ENCODE results near the gene ZBTB39.
"Not testable (repeated sequence)": the region's sequence is repeated elsewhere in the genome, so short reads cannot be mapped to it uniquely, and the experiment has no call there.

- not testable (repeated sequence) for TF ChIP-seq CTCF (IDR thresholded peaks at IDR 0.05; ENCODE audit: poor library complexity); EZH2 (IDR thresholded peaks at IDR 0.05; ENCODE audit: borderline replicate concordance); EZH2phosphoT487 (IDR thresholded peaks at IDR 0.05; ENCODE audit: low read depth, severe bottlenecking, unreplicated experiment)
These were observed 16.0 kb upstream of the ZBTB39 start for GRCh38 chr12:57022324-57022723.
